ENCODE results near the gene GPR15LG.

Gene GPR15LG

DNA sequence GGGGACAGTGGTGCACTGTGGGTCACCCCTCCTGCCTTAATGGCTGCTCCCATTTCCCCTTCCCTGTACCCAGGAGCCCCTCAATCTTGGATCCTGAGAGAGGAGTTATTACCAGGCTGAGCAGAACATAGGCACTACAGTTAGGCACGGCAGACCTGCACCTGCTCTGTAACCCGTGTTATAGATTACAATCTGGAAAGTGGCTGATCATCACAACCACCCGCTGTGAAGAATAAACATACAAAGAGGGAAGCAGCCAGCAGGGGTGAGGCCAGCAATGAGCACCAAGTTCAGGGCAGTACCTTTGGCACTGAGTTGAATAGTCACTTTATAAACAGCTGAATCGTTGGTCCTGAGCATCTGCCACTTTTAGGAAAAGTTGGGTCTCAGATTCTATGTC lies 22.5 kb downstream of the GPR15LG start:
- H3K27ac ChIP-seq (ENCODE audit: insufficient read depth in 1 of 2, low read depth in 1 of 2, low read length in 2 of 2, poor library complexity in 1 of 2, severe bottlenecking in 2 of 2): no peak overlapping the region
- 24% methylated on average over 4 of the region's 4 CpGs for WGBS (ENCODE audit: insufficient coverage)
- peak in 2 of 3 donors; percentile 35 to 46 for DNase-seq
- no peaks in the 10 kb centered on the region for H3K36me3 ChIP-seq (ENCODE audit: control insufficient read depth in 4 of 4, insufficient read depth in 4 of 4, low read length in 3 of 4)
- CTCF ChIA-PET: interaction anchor here (1.6 to 3.5 kb wide), 2 partner anchors 9 to 56 kb away, joined by 3 to 14 read pairs; no protein-coding TSS in a partner anchor
- H3K4me1 ChIP-seq (ENCODE audit: control extremely low read depth in 1 of 4, control insufficient read depth in 4 of 4, insufficient read depth in 4 of 4, low read length in 3 of 4): peaks cover 0 to 16% (median 12%) of the 10 kb centered on the region in 4 experiments
- POLR2A ChIA-PET: no interaction called here
- no peaks in the 10 kb centered on the region for H3K9me3 ChIP-seq (ENCODE audit: control extremely low read depth in 1 of 5, control insufficient read depth in 4 of 5, insufficient read depth in 2 of 5, low read depth in 1 of 5, low read length in 4 of 5)
- peaks cover 5 to 81% (median 37%) of the 10 kb centered on the region in 5 experiments for H3K27me3 ChIP-seq (replicated peaks in 2 of 5; ENCODE audit: control insufficient read depth in 4 of 5, insufficient read depth in 5 of 5, low read length in 4 of 5)
- no peak overlapping the region for H3K4me3 ChIP-seq (ENCODE audit: control insufficient read depth in 1 of 7, extremely low read depth in 1 of 7, insufficient read depth in 4 of 7, low read depth in 2 of 7, low read length in 6 of 7)

DNA sequence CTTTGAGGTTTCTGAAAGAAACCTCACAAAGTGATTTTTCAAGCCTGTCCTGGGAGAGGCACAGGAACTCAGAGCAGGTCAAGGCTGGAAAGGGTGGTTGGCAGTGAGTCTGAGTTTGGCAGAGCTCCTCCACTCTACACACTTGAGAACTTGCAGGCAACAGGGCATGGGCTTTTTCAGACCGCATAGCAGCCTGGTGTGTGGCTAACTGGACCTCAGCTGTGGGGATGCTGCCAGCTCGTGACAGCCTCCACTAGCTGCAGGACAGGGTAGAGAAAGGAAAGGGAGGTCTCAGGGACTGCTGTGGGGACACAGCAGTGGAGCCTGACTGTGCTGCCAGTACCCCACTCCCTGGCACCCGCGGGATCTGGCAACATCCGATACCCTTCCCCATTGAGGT lies 23.3 kb downstream of the GPR15LG start:
- POLR2A ChIA-PET: interaction anchor here (0.6 kb wide), 1 partner anchor 12 kb away, joined by 3 read pairs; no protein-coding TSS in a partner anchor
- Histone ChIP-seq H3K4me3 (ENCODE audit: control insufficient read depth in 1 of 7, extremely low read depth in 1 of 7, insufficient read depth in 4 of 7, low read depth in 2 of 7, low read length in 6 of 7) (no peak overlapping the region), H3K4me1 (ENCODE audit: control extremely low read depth in 1 of 4, control insufficient read depth in 4 of 4, insufficient read depth in 4 of 4, low read length in 3 of 4) (peaks cover 0 to 16% (median 12%) of the 10 kb centered on the region in 4 experiments), H3K27me3 (replicated peaks in 2 of 5; ENCODE audit: control insufficient read depth in 4 of 5, insufficient read depth in 5 of 5, low read length in 4 of 5) (peaks cover 5 to 77% (median 33%) of the 10 kb centered on the region in 5 experiments), H3K9me3 (ENCODE audit: control extremely low read depth in 1 of 5, control insufficient read depth in 4 of 5, insufficient read depth in 2 of 5, low read depth in 1 of 5, low read length in 4 of 5) (no peaks in the 10 kb centered on the region), H3K27ac (ENCODE audit: insufficient read depth in 1 of 2, low read depth in 1 of 2, low read length in 2 of 2, poor library complexity in 1 of 2, severe bottlenecking in 2 of 2) (no peak overlapping the region), H3K36me3 (ENCODE audit: control insufficient read depth in 4 of 4, insufficient read depth in 4 of 4, low read length in 3 of 4) (no peaks in the 10 kb centered on the region)
- no peak for DNase-seq
- CTCF ChIA-PET: interaction anchor here (1.2 to 1.6 kb wide), 2 partner anchors 10 to 57 kb away, joined by 3 read pairs; no protein-coding TSS in a partner anchor
- 83% methylated on average over 3 of the region's 5 CpGs for WGBS (ENCODE audit: insufficient coverage)

DNA sequence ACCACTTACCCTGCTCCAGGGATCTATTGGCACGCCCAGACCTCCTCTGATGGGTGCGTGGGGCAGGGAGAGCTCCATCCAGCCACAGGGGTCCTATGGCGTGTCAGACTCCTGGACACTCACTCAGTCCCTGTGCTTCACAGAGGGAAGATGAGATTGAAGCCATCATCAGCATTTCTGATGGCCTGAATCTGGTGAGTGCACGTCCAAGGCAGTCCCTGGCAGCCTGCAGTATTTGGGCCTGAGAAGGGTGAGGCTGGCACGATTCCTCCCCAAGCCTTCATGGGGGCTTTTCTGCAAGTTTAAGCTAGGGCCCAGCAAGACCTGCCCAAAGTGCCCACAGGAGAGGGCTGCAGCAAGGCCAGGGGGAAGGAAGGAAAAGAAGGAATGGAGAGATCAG lies 24.0 kb downstream of the GPR15LG start:
- no peak overlapping the region for H3K27ac ChIP-seq (ENCODE audit: insufficient read depth in 1 of 2, low read depth in 1 of 2, low read length in 2 of 2, poor library complexity in 1 of 2, severe bottlenecking in 2 of 2)
- peaks cover 5 to 71% (median 33%) of the 10 kb centered on the region in 5 experiments for H3K27me3 ChIP-seq (replicated peaks in 2 of 5; ENCODE audit: control insufficient read depth in 4 of 5, insufficient read depth in 5 of 5, low read length in 4 of 5)
- DNase-seq: no peak
- H3K4me1 ChIP-seq (ENCODE audit: control extremely low read depth in 1 of 4, control insufficient read depth in 4 of 4, insufficient read depth in 4 of 4, low read length in 3 of 4): peaks cover 0 to 16% (median 12%) of the 10 kb centered on the region in 4 experiments
- ChIA-PET POLR2A (no interaction called here), CTCF (interaction anchor here (1.2 kb wide), 1 partner anchor 10 kb away, joined by 3 read pairs; no protein-coding TSS in a partner anchor)
- WGBS (ENCODE audit: insufficient coverage): 96% methylated on average over 5 of the region's 5 CpGs
- H3K9me3 ChIP-seq (ENCODE audit: control extremely low read depth in 1 of 5, control insufficient read depth in 4 of 5, insufficient read depth in 2 of 5, low read depth in 1 of 5, low read length in 4 of 5): no peaks in the 10 kb centered on the region
- H3K36me3 ChIP-seq (ENCODE audit: control insufficient read depth in 4 of 4, insufficient read depth in 4 of 4, low read length in 3 of 4): no peaks in the 10 kb centered on the region
- H3K4me3 ChIP-seq (ENCODE audit: control insufficient read depth in 1 of 7, extremely low read depth in 1 of 7, insufficient read depth in 4 of 7, low read depth in 2 of 7, low read length in 6 of 7): no peak overlapping the region

DNA sequence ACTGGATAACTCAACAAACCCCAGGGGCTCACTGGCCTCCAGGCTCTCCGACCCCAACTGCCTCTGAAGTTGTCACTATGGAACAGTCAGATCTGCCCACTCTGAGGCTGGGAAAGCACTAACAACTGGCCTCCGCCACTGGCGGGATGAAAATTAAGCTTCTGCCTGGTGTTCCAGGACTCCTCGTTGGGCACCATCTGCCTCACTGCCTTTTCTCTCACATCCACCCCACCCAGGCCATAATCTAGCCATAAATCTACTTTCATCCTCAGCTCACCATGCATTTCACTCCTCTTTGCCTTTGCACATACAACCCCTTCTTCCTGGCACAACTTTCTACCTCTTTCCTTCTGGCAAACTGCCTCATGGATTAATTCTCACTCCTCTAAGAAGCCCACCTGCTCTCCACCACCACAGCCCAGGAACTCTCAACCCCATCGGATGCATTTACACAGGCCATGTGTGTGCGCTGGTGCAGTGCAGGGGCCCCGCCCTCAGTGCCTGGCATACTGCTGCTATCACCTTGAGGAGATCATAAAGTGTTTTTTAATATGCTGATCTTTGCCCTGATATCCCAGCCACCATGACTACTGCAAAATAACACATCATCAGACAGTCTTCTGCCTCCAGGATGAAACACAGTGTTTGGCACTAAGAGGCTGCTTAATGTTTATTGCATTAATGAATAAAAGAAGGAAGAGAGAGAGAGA lies 24.8 kb downstream of the GPR15LG start:
- CTCF ChIA-PET: interaction anchor here (1.2 kb wide), 1 partner anchor 9 kb away, joined by 3 read pairs; no protein-coding TSS in a partner anchor

GRCh38 chr10:84200537-84201243 lies 27.1 kb downstream of the GPR15LG start:
- Histone ChIP-seq H3K4me3 (ENCODE audit: control insufficient read depth in 1 of 7, extremely low read depth in 1 of 7, insufficient read depth in 4 of 7, low read depth in 2 of 7, low read length in 6 of 7) (no peak overlapping the region), H3K4me1 (ENCODE audit: control extremely low read depth in 1 of 4, control insufficient read depth in 4 of 4, insufficient read depth in 4 of 4, low read length in 3 of 4) (no peaks in the 10 kb centered on the region), H3K9me3 (ENCODE audit: control extremely low read depth in 1 of 5, control insufficient read depth in 4 of 5, insufficient read depth in 2 of 5, low read depth in 1 of 5, low read length in 4 of 5) (no peaks in the 10 kb centered on the region), H3K27me3 (replicated peaks in 2 of 5; ENCODE audit: control insufficient read depth in 4 of 5, insufficient read depth in 5 of 5, low read length in 4 of 5) (peaks cover 0 to 41% (median 19%) of the 10 kb centered on the region in 5 experiments), H3K36me3 (ENCODE audit: control insufficient read depth in 4 of 4, insufficient read depth in 4 of 4, low read length in 3 of 4) (no peaks in the 10 kb centered on the region), H3K27ac (ENCODE audit: insufficient read depth in 1 of 2, low read depth in 1 of 2, low read length in 2 of 2, poor library complexity in 1 of 2, severe bottlenecking in 2 of 2) (no peak overlapping the region)
- DNase-seq: no peak
- ChIA-PET CTCF (interaction anchor here (0.7 to 3.3 kb wide), 3 partner anchors 9 to 53 kb away, joined by 3 to 19 read pairs (median 5); no protein-coding TSS in a partner anchor), POLR2A (no interaction called here)
- 89% methylated on average over 10 of the region's 11 CpGs for WGBS (ENCODE audit: insufficient coverage)

More for the DNA sequence above, 24.8 kb downstream of the GPR15LG start:
- POLR2A ChIA-PET: no interaction called here
- peaks cover 4 to 64% (median 33%) of the 10 kb centered on the region in 5 experiments for H3K27me3 ChIP-seq (replicated peaks in 2 of 5; ENCODE audit: control insufficient read depth in 4 of 5, insufficient read depth in 5 of 5, low read length in 4 of 5)
- H3K27ac ChIP-seq (ENCODE audit: insufficient read depth in 1 of 2, low read depth in 1 of 2, low read length in 2 of 2, poor library complexity in 1 of 2, severe bottlenecking in 2 of 2): no peak overlapping the region
- H3K4me3 ChIP-seq (ENCODE audit: control insufficient read depth in 1 of 7, extremely low read depth in 1 of 7, insufficient read depth in 4 of 7, low read depth in 2 of 7, low read length in 6 of 7): no peak overlapping the region
- no peak for DNase-seq
- H3K36me3 ChIP-seq (ENCODE audit: control insufficient read depth in 4 of 4, insufficient read depth in 4 of 4, low read length in 3 of 4): no peaks in the 10 kb centered on the region
- H3K4me1 ChIP-seq (ENCODE audit: control extremely low read depth in 1 of 4, control insufficient read depth in 4 of 4, insufficient read depth in 4 of 4, low read length in 3 of 4): peaks cover 0 to 16% (median 12%) of the 10 kb centered on the region in 4 experiments
- no peaks in the 10 kb centered on the region for H3K9me3 ChIP-seq (ENCODE audit: control extremely low read depth in 1 of 5, control insufficient read depth in 4 of 5, insufficient read depth in 2 of 5, low read depth in 1 of 5, low read length in 4 of 5)
- WGBS (ENCODE audit: insufficient coverage): 91% methylated on average over 7 of the region's 7 CpGs

DNA sequence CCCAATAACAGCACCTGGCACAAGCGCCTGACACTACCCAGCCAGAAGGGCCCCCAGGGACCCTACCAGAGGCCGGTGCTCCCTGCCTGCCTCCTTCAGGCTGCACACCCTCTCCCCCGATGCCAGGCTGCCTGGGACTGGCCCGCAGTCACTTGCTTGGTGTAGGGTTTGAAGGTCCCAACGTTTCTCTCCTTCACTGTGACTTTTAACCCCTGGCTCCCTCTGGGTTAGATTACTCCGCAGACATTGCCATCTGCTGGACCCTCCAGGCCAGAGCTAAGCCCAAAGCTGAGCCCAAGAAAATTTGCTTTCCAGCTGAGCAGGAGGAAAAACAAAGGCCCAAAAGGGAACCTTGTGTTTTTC lies 27.6 kb downstream of the GPR15LG start:
- no peak for DNase-seq
- Histone ChIP-seq H3K4me1 (ENCODE audit: control extremely low read depth in 1 of 4, control insufficient read depth in 4 of 4, insufficient read depth in 4 of 4, low read length in 3 of 4) (no peaks in the 10 kb centered on the region), H3K4me3 (ENCODE audit: control insufficient read depth in 1 of 7, extremely low read depth in 1 of 7, insufficient read depth in 4 of 7, low read depth in 2 of 7, low read length in 6 of 7) (no peak overlapping the region), H3K9me3 (ENCODE audit: control extremely low read depth in 1 of 5, control insufficient read depth in 4 of 5, insufficient read depth in 2 of 5, low read depth in 1 of 5, low read length in 4 of 5) (no peaks in the 10 kb centered on the region), H3K27ac (ENCODE audit: insufficient read depth in 1 of 2, low read depth in 1 of 2, low read length in 2 of 2, poor library complexity in 1 of 2, severe bottlenecking in 2 of 2) (no peak overlapping the region), H3K27me3 (replicated peaks in 2 of 5; ENCODE audit: control insufficient read depth in 4 of 5, insufficient read depth in 5 of 5, low read length in 4 of 5) (peaks cover 0 to 35% (median 14%) of the 10 kb centered on the region in 5 experiments), H3K36me3 (ENCODE audit: control insufficient read depth in 4 of 4, insufficient read depth in 4 of 4, low read length in 3 of 4) (no peaks in the 10 kb centered on the region)
- WGBS (ENCODE audit: insufficient coverage): 100% methylated on average over 2 of the region's 6 CpGs
- CTCF ChIA-PET: interaction anchor here (0.7 to 3.3 kb wide), 4 partner anchors 10 to 53 kb away, joined by 3 to 19 read pairs (median 4); no protein-coding TSS in a partner anchor
- POLR2A ChIA-PET: no interaction called here

Measured in common myeloid progenitor, CD34-positive (primary cell).